Hematopoietic multipotent progenitor cell treated with erythropoietin and hydrocortisone succinate and interleukin-3 and kit ligand, for 15 days (in vitro differentiated cells): ENCODE data around the gene PLA2G6.

Source experiments
- DNase-seq: peaks from one replicate; pipeline ENCODE4 v3.0.0-alpha.2; 2015; ENCODE audit warnings: low spot score

Gene PLA2G6

DNA sequence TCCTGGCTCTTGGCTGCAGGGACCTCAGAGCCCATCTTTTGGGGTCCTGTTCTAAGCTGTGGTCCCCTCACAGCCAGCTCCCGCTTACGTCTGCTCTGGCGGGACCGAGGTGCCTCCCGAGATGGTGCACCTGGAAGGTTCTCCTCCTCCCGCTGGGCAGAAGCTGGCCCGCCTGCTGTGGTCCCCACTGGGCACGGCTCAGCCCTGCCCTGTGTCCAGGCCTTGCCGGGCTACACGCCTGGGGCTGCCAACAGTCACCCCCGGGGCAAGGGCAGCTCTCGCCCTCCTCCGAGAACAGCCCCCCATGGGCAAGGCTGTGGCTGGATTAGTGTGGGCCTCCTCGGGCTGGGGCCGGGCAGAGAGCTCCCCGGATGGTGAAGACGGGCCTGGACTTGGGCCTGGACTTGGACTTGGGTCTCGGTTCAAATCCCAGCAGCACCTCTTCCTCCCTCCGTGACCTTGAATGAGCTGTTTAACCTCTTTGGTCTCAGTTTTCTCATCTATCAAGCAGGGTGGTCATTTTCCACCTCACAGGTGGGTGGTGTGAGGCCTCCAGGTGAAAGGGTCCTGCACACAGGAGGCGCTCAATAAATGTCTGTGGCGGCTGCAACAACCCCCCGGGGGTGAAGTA, 72.1 kb downstream of the PLA2G6 start:
- no peak for DNase-seq

- no peak for DNase-seq
Measured at GRCh38 chr22:38108561-38109319, 72.9 kb downstream of the PLA2G6 start.

DNA sequence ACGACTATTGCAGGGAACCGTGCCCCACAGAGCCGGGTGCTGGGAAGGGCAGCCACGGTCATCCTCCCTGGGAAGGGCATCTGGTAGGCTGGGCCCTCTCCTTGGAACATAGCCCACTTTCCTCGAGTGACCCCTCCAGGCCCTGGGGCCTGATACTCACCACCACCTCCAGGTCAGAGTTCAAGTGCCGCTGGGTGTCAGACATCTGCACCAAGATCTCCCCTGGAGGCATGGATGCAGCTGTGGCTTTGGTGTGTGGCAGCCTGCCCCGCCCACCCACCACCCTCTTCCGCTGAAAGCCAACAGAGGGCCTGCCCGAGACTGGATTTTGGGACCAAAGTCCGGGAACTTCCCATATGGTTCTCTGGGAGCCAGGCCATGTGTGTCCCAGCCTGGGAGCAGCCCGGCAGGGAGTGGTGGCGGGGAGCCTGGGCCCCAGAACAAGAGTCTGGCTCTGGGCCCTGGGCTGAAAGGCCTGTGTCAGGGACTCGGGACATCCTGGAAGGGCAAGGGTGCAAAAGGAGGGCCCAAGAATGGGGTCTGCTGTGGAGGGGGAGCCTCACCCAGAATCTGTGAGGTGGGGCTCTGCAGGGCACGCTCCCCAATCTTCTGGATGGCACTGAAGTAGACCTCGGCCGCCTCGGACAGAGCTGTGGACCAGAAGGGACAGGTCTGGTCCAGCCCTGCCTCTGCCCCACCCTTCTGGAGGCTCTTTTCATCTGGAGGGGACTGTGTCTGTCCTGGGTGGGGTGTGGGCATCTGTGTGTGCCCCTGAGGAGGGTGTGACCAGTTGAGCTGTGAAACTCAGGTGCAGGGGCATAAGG, 73.7 kb downstream of the PLA2G6 start:
- DNase-seq, result no peak

DNA sequence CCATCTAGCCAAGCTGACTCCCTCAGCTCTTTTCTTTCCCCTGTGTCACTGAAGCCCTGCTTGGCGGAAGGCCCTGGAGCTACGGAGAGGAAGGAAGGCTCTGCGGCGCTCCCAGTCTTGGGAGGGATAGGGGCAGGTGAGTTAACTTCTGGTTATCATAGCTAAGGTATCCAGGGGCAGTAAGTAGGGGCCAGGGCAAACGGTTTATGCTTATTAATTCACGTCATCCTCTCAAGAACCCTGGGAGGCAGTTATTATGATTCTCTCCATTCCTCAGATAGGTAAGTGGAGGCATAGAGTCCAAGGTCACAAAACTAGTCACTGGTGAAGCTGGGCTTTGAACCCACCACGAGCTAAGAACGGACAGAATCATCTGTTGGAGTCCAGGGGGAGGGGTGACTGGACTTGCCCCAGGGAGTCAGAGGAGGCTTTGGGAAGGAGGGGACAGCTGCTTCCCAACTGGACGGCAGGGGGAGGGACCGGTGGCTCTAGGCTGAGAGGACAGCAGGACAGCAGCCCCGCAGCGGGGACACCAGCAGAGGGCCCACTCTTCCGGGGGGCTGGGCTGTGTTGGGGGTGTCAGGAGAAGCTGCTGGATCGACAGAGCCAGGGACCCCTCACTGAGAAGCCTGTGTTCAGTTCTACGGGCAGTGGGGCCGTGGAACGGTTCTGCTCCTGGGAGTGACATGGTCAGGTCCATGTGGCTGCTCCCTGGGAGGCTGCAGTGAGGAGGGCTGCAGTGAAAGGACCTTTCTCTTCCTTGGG, 74.6 kb downstream of the PLA2G6 start:
- DNase-seq, result no peak

- no peak for DNase-seq
Measured at GRCh38 chr22:38104084-38104483, 77.5 kb downstream of the PLA2G6 start.

- no peak for DNase-seq
Measured at GRCh38 chr22:38103641-38104040, 78.0 kb downstream of the PLA2G6 start.

- DNase-seq, result no peak
Measured at GRCh38 chr22:38098410-38099249, 83.0 kb downstream of the PLA2G6 start.

DNA sequence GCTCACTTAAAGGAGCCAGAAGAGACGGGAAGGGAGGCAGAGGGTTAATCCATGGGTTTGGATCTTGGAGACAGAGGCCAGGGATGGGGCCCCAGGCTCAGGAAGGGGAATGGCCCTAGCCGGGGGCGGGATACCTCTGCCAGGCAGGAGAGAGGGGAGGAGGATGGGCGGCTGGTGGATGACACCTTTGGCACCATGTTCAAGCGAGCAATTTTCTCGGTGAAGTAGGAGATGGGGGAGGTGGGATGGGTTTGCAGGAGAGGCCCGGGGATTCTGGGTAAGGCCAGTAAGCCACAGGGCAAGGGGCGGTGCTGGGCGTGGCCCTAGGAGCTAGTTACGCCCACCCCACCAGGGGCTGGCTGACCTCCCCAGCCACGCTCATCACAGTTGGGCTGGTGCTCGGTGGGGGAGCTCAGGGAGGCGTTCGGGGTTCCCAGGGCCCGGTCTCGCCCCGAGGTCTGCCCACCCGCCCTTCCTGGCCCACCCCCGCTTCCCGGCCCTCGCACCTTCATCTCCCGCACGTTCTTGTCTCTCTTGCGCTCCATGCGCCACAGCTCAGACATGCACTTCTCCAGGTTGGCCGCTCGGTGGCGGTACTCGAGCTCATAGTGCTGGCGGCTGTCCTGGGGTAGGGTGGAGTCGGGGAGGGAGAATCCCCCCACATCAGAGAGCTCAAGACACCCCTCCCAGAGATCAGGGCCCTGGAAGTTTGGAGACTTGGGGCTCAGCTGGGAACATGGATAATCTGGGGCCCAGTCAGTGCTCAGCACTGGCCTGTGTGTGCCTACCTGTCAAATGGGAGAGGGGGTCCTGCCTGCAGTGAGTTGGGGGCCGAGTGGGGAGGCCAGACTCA, 83.8 kb downstream of the PLA2G6 start:
- no peak for DNase-seq

DNA sequence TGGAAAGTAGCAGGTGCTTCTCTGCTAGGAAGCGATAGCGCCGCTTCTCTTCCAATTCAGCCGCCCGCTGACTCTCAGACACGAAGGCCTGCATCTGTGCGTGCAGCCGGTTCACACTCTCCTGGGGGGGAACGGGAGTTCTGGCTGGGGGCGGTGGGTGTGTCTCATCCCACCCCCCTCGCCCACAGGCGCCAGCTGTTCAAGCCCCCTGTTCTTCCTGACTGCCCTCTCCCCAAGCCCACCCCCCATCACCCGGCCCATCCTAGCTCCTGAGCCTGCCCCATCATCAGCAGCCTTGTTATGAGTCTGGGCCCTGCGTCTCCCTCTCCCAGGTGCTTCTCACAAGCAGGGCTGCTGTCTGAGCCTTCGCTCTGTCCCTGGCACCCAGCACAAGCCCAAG, 84.6 kb downstream of the PLA2G6 start:
- DNase-seq, result no peak

GRCh38 chr22:38089474-38089851, 92.2 kb downstream of the PLA2G6 start:
- DNase-seq, result no peak

GRCh38 chr22:38088629-38089473, 92.8 kb downstream of the PLA2G6 start:
- DNase-seq, result no peak

GRCh38 chr22:38087855-38088254, 93.8 kb downstream of the PLA2G6 start:
- no peak for DNase-seq

GRCh38 chr22:38086942-38087341, 94.7 kb downstream of the PLA2G6 start:
- DNase-seq, result no peak

DNA sequence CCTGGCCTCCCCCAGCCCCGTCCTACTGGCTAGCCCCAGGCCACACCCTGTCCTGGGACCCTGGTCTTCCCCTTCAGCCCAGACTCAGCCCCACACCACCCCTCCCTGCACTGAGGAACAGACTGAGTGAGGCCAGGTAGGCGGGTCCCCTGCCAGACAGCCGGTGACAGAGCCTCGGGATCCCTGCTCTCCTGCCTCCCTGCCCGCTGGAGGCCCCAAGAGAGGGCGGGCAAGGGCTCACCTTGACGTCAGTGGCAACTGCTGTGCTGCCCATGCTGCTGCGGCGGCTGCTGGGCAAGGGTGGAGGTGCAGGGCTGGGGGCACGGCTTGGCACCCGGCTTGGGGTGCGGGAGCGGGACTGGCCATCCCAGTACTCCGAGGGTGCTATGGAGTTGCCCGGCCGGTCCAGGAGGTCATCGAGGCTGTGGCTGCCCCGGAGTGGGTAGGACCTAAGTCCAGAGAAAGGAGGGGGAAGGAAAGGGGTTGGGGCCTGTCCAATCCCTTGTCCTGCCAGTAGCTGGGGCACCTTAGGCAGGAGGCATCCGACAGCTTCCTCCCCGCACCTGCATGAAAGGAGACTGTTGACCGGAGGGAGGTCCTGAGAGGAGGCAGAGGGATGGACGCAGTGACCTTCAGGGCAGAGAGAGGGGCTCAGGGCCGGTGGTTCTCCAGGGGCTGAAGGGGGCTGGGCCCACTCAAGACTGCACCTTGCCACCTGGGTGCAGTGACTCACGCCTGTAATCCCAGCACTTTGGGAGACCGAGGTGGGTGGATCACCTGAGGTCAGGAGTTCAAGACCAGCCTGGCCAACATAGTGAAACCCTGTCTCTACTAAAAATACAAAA, 95.4 kb downstream of the PLA2G6 start:
- DNase-seq, result no peak

DNA sequence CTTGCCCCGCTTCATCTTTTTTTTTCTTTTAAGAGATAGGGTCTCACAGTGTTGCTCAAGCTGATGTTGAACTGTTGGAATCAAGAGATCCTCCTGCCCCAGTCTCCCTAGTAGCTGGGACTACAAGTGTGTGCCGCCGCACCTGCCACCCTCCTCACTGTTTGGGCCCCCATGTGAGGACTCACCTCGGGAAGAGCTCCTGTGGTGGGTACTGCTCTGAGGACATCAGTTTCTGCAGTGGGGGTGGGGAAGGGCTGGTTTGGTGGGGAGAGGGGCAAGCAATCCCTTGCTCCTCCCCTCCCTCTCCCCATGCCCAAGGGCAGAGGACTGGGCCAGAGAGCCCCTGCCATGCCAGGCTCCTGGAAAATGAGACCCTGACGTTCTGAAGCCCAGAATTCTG, 96.1 kb downstream of the PLA2G6 start:
- DNase-seq, result no peak

GRCh38 chr22:38085056-38085455, 96.6 kb downstream of the PLA2G6 start:
- DNase-seq, result no peak

DNA sequence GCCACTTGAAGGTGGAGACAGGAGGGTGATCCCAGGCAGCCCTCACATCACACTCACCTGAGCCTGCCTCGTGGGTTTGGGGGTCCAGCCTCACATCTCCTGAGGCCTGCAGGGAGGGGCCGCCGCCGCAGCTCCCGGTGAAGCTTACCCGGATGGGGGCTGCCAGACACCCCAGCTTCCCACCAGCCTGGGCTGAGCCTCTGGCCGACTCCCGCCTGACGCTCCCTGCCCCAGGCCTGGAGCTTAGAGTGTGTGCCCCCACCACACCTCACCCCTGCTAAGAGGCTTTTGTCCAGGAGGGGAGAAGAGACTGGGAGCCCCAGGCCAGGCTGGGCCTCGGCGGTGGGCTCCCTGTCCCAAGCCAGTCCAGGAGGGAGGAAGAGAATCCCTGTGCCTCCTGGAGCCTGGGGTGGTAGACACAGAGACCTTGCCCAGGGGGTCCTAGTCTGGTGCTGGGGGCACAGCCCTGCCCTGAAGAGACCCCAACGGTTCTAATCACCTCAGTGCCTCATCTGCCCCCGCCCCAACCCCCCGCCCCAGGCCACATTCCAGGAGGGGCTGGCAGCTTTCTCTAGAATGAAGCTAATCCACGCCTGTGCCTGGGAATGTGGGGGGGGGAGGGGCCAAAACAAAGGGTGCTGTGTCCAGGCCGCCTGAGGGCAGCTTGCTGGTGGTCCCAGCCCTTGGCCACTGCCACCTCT, 97.5 kb downstream of the PLA2G6 start, which contains the start of gene SLC16A8:
SLC16A8 (minus strand) TSS at position 254 of the 701 bp plus-strand sequence. CDS start 1,311 bp downstream, outside the sequence.
- no peak for DNase-seq
